Prostate gland (tissue), 2 donors: ENCODE data around the gene CD9.

Source experiments
- CTCF ChIP-seq, 4 experiments: fragments of 200-600 bp in 2 of 4; fragments of 450-650 bp in 2 of 4; sonication (generic) in 2 of 4; IDR thresholded peaks; 1 replicate in 3 of 4; 2 replicates in 1 of 4; pipeline ENCODE4 v1.5.1; 2016 to 2019; ENCODE audit warnings: antibody characterized with exemption in 4 of 4, mild to moderate bottlenecking in 2 of 4, moderate library complexity in 2 of 4
- POLR2A ChIP-seq: fragments of 450-650 bp; IDR thresholded peaks from one replicate; pipeline ENCODE4 v1.6.1; 2016; ENCODE audit warnings: antibody characterized with exemption, mild to moderate bottlenecking
- POLR2AphosphoS5 ChIP-seq: sonication (generic); formaldehyde crosslinking; IDR thresholded peaks from one replicate; pipeline ENCODE4 v1.6.1; 2017; ENCODE audit warnings: antibody characterized with exemption

- TF ChIP-seq CTCF (IDR thresholded peaks at IDR 0.05) (no peak), POLR2AphosphoS5 (no peak), POLR2A (no peak)
Observed at GRCh38 chr12:6235906-6236640, 35.9 kb downstream of the CD9 start.
